Transverse colon (tissue), 3 donors: ENCODE measurements around the gene CTNNBL1.

Experiments
- POLR2A ChIP-seq: fragments of 450-650 bp; IDR thresholded peaks from one replicate; pipeline ENCODE4 v1.6.1; 2016; ENCODE audit warnings: antibody characterized with exemption, mild to moderate bottlenecking, moderate library complexity
- TF ChIP-seq, protein P1 (sequence below), 5 experiments: fragments of 200-600 bp in 3 of 5; fragments of 450-650 bp in 2 of 5; sonication (generic) in 3 of 5; IDR thresholded peaks; 1 replicate in 2 of 5; 2 replicates in 3 of 5; pipeline ENCODE4 v1.5.1; 2016 to 2017; ENCODE audit warnings: antibody characterized with exemption in 5 of 5, inconsistent platforms in 3 of 5, mild to moderate bottlenecking in 2 of 5, moderate library complexity in 1 of 5

DNA sequence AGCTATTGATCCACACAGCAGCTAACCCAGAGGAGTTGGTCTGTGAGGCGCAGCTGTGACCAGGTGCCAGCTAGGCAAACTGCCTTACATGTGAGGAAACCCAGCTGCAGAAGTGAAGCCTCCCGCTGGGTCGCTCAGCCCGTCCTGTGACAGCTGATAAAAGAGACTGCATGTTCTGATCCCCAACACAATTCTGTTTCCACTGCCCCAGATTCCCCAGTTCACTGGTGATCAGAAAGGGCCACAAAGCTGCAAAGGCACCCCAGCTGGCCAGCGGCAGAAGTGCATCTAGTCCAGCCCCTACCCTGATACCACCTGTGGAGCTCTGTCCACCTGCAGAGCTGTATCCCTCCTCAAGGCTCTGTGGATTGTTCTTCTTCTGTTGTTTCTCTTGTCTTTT is 64.5 kb downstream of the CTNNBL1 start:
- TF ChIP-seq, protein P1, sequence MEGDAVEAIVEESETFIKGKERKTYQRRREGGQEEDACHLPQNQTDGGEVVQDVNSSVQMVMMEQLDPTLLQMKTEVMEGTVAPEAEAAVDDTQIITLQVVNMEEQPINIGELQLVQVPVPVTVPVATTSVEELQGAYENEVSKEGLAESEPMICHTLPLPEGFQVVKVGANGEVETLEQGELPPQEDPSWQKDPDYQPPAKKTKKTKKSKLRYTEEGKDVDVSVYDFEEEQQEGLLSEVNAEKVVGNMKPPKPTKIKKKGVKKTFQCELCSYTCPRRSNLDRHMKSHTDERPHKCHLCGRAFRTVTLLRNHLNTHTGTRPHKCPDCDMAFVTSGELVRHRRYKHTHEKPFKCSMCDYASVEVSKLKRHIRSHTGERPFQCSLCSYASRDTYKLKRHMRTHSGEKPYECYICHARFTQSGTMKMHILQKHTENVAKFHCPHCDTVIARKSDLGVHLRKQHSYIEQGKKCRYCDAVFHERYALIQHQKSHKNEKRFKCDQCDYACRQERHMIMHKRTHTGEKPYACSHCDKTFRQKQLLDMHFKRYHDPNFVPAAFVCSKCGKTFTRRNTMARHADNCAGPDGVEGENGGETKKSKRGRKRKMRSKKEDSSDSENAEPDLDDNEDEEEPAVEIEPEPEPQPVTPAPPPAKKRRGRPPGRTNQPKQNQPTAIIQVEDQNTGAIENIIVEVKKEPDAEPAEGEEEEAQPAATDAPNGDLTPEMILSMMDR (IDR thresholded peaks at IDR 0.05) = no peak
- TF ChIP-seq POLR2A = no peak
